Fibroblast of pulmonary artery (primary cell): Measurements from ENCODE around the gene INO80D.
"Not testable (repeated sequence)": the region's sequence is repeated elsewhere in the genome, so short reads cannot be mapped to it uniquely, and the experiment has no call there.

Experiments
- DNase-seq: peaks from one replicate; pipeline ENCODE4 v3.0.0-alpha.2; 2010; ENCODE audit warnings: low read depth
- H3K4me3 ChIP-seq: replicated peaks from 2 replicates; pipeline ENCODE4 v1.5.1; 2011; ENCODE audit warnings: low read depth, mild to moderate bottlenecking, control low read depth, low read length, moderate library complexity
- CTCF ChIP-seq: IDR thresholded peaks from 2 replicates; pipeline ENCODE4 v1.5.1; 2011; ENCODE audit warnings: mild to moderate bottlenecking, control low read depth, low read length, inconsistent platforms; ENCODE audit errors: missing control alignments

The INO80D gene

GRCh38 chr2:205990104-205990503 lies 95.9 kb downstream of the INO80D start:
- no peak for TF ChIP-seq CTCF
- DNase-seq: no peak

DNA sequence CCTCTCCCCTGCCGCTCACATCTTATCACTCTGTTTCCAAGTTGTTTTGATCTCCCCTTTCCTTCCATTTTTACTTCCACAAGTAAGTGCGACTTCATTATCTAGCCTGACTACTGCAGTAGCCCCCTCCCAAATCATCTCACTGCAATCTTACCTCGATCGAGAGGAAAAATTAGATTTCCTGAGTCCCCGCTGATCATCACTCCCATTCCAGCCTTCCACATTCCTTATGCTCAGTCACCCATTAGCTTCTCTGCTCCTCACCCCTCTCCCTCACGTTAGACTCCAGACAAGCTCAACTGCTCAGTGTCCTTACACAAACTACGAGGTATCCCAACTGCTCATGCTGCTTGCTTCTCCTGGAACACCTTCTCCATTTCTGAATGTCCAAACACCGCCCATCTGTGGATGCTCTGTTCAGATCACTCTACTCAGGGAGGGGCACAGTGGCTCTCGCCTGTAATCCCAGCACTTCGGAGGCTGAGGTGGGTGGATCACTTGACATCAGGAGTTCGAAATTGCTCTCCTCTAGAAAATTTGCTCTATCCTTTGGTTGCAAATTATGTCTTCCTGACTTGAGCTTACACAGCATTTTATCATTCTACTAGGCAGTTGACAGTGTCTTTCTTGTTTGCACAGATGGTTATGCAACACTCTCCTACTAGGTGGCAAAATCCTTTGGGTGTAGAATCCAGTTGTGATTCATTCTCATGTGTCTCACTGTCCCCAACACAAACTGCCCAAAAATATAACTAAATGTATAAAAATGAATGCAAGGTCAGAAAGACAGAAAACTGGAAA lies 96.5 kb downstream of the INO80D start:
- H3K4me3 ChIP-seq: no peak overlapping the region
- DNase-seq: peak; percentile 22
- no peak for TF ChIP-seq CTCF

More at GRCh38 chr2:205990104-205990503, 95.9 kb downstream of the INO80D start:
- no peak overlapping the region for H3K4me3 ChIP-seq

GRCh38 chr2:205988681-205989080 lies 97.3 kb downstream of the INO80D start:
- DNase-seq, H3K4me3 ChIP-seq: not testable (repeated sequence)

GRCh38 chr2:205988274-205988673 lies 97.7 kb downstream of the INO80D start:
- H3K4me3 ChIP-seq: no peak overlapping the region
- DNase-seq: no peak
- no peak for TF ChIP-seq CTCF

DNA sequence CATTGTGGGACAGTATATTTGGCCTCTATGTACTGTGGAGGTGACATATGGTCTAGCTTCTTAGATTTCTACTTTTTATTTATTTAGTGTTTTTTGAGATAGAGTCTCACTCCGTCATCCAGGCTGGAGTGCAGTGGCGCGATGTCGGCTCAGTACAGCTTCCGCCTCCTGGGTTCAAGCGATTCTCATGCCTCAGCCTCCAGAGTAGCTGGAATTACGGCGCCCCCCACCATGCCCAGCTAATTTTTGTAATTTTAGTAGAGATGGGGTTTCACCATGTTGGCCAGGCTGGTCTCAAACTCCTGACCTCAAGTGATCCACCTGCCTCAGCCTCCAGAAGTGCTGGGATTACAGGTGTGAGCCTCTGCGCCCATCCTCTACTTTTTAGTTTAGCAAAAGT lies 99.6 kb downstream of the INO80D start:
- not testable (repeated sequence) for DNase-seq, H3K4me3 ChIP-seq

DNA sequence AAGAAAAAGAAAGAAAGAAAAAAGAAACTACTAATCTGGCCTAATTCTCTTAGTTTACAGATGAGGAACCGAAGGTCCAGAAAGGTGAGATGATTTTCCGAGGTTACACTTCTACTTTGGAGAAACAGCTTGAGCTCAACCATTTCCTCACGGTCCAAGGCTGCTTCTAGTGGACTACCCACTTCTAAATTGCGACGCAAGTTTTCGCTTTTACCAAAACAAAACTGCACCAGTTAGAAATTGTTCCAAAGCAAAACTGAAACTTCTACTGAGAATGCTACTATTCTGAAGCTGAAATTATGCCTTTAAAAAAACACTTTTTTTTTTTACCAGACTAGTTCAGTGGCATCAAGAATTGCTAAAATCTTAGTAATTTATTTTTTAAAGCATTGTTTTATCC lies 101.6 kb downstream of the INO80D start:
- no peak for DNase-seq
- no peak for TF ChIP-seq CTCF
- no peak overlapping the region for H3K4me3 ChIP-seq

DNA sequence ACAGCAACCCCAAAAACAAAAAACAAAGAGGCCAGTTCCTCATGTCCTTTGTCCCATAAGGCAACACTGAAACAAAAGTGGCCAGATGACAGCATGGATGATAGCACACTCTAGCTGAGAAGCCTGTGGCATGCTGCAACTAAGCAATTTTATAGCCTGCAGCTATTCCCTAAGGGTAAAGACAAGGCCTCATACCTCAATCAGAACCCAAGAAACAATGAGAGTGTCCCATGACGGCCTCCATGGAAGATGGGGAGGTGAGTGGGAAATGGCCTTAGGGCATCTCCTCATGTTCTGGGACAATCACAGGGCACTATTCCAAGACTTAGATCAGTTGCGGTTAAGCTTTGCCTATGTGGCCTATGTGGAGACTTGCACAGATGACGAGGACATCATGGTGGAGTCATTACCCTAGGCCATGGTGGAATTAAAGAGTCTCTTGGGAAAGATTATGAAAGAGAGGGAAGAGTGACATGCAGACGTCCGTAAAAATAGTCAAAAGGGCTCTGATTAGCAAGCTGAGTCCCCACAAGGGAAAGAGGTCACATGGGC lies 103.1 kb downstream of the INO80D start:
- no peak overlapping the region for H3K4me3 ChIP-seq
- no peak for TF ChIP-seq CTCF
- DNase-seq: no peak

- not testable (repeated sequence) for H3K4me3 ChIP-seq, DNase-seq
Observed at GRCh38 chr2:205978728-205979127, 107.2 kb downstream of the INO80D start.

GRCh38 chr2:205977699-205978098 lies 108.3 kb downstream of the INO80D start:
- not testable (repeated sequence) for DNase-seq, H3K4me3 ChIP-seq

- not testable (repeated sequence) for DNase-seq, H3K4me3 ChIP-seq
Observed at GRCh38 chr2:205976934-205977659, 108.9 kb downstream of the INO80D start.
